Astrocyte (in vitro differentiated cells and primary cell): Measurements from ENCODE around the gene GPR173. TPM values are rescaled to one million over a fixed set of nuclear protein-coding genes. Genes with fewer than 3 reads are reported as not detected.

ENCODE experiments used
- DNase-seq: peaks from one replicate; pipeline ENCODE4 v3.0.0-alpha.2; 2010; ENCODE audit warnings: low read depth
- FAIRE-seq: peaks from 2 replicates; lab custom pipeline; 2011; peaks lifted over from hg19 to GRCh38; lab: Jason Lieb, UNC
- H2AFZ ChIP-seq: 2 replicates; pipeline ENCODE4 v1.6.0; 2012; ENCODE audit warnings: low read depth, low read length, inconsistent platforms
- H3K27ac ChIP-seq: 2 replicates; pipeline ENCODE4 v1.5.1; 2011; ENCODE audit warnings: low read depth, low read length, inconsistent platforms
- H3K27me3 ChIP-seq: 2 replicates; pipeline ENCODE4 v1.6.0; 2011; ENCODE audit warnings: low read length, inconsistent platforms; ENCODE audit not compliant: insufficient read depth
- H3K36me3 ChIP-seq: 2 replicates; pipeline ENCODE4 v1.5.1; 2011; ENCODE audit warnings: low read length, inconsistent platforms; ENCODE audit not compliant: insufficient read depth
- H3K4me1 ChIP-seq: 2 replicates; pipeline ENCODE4 v1.5.1; 2011; ENCODE audit warnings: low read length, inconsistent platforms; ENCODE audit not compliant: insufficient read depth
- H3K4me2 ChIP-seq: 2 replicates; pipeline ENCODE4 v1.6.0; 2012; ENCODE audit warnings: low read length, inconsistent platforms
- H3K4me3 ChIP-seq: 2 replicates; pipeline ENCODE4 v1.5.1; 2011; ENCODE audit warnings: low read depth, mild to moderate bottlenecking, low read length, inconsistent platforms; ENCODE audit not compliant: insufficient read depth
- H3K79me2 ChIP-seq: 2 replicates; pipeline ENCODE4 v1.6.0; 2012; ENCODE audit warnings: mild to moderate bottlenecking, low read length, inconsistent platforms; ENCODE audit not compliant: insufficient read depth
- H3K9ac ChIP-seq: 2 replicates; pipeline ENCODE4 v1.6.0; 2012; ENCODE audit warnings: mild to moderate bottlenecking, low read length, inconsistent platforms
- H3K9me3 ChIP-seq: 2 replicates; pipeline ENCODE4 v1.5.1; 2012; ENCODE audit warnings: low read depth, mild to moderate bottlenecking, low read length, inconsistent platforms; ENCODE audit not compliant: insufficient read depth
- H4K20me1 ChIP-seq: 2 replicates; pipeline ENCODE4 v1.6.0; 2012; ENCODE audit warnings: low read length, inconsistent platforms; ENCODE audit not compliant: insufficient read depth
- H3K27ac Mint-ChIP-seq: one replicate; pipeline ENCODE4 v1.8.0; 2021; ENCODE audit warnings: mild to moderate bottlenecking, mixed read lengths; ENCODE audit not compliant: unreplicated experiment
- H3K27me3 Mint-ChIP-seq: one replicate; pipeline ENCODE4 v1.8.0; 2021; ENCODE audit warnings: low read depth, mixed read lengths; ENCODE audit not compliant: unreplicated experiment
- H3K36me3 Mint-ChIP-seq: one replicate; pipeline ENCODE4 v1.8.0; 2021; ENCODE audit warnings: low read depth, mixed read lengths; ENCODE audit not compliant: unreplicated experiment
- H3K4me1 Mint-ChIP-seq: one replicate; pipeline ENCODE4 v1.8.0; 2021; ENCODE audit warnings: low read depth, mixed read lengths; ENCODE audit not compliant: unreplicated experiment
- H3K4me3 Mint-ChIP-seq: one replicate; pipeline ENCODE4 v1.8.0; 2021; ENCODE audit warnings: mild to moderate bottlenecking, moderate library complexity, mixed read lengths; ENCODE audit not compliant: unreplicated experiment
- H3K9me3 Mint-ChIP-seq: one replicate; pipeline ENCODE4 v1.8.0; 2021; ENCODE audit warnings: mild to moderate bottlenecking, mixed read lengths; ENCODE audit not compliant: unreplicated experiment
- EZH2 ChIP-seq: IDR thresholded peaks from 2 replicates; pipeline ENCODE4 v1.6.1; 2012; ENCODE audit warnings: mild to moderate bottlenecking, low read length, inconsistent platforms; ENCODE audit not compliant: insufficient read depth
- total RNA-seq: library from RNA; stranded (reverse); gene quantifications from 2 replicates; pipeline ENCODE4 v1.2.1, GENCODE V29; 2021
- TF ChIP-seq, protein P1 (sequence below): IDR thresholded peaks from 2 replicates; pipeline ENCODE4 v1.5.1; 2011; ENCODE audit warnings: low read depth, mild to moderate bottlenecking, inconsistent platforms, low read length, moderate library complexity; ENCODE audit not compliant: insufficient read depth

The GPR173 gene
- total RNA-seq, 1 donor from 2014 or later, result 8.1 TPM

GRCh38 chrX:53082773-53083616 is 34.4 kb downstream of the GPR173 start:
- no peak for DNase-seq
- peaks cover 38% of the 10 kb centered on the region for H3K79me2 ChIP-seq
- peak overlapping the region; percentile 65 for H3K27ac ChIP-seq
- Mint-ChIP-seq H3K36me3 (peaks cover 10% of the 10 kb centered on the region), H3K27ac (peak overlapping the region; percentile 34), H3K4me1 (peaks cover 25% of the 10 kb centered on the region), H3K4me3 (peak overlapping the region; percentile 96), H3K27me3 (no peaks in the 10 kb centered on the region), H3K9me3 (no peaks in the 10 kb centered on the region)
- peaks cover 54% of the 10 kb centered on the region for H4K20me1 ChIP-seq
- peaks cover 11% of the 10 kb centered on the region for H3K4me1 ChIP-seq
- no peak for FAIRE-seq
- H3K9me3 ChIP-seq, result no peaks in the 10 kb centered on the region
- H3K36me3 ChIP-seq, result peaks cover 10% of the 10 kb centered on the region
- peak overlapping the region; percentile 98 for H3K4me2 ChIP-seq
- H2AFZ ChIP-seq, result no peak overlapping the region
- peak overlapping the region; percentile 88 for H3K9ac ChIP-seq
- H3K4me3 ChIP-seq, result peak overlapping the region; percentile 68
- H3K27me3 ChIP-seq, result no peaks in the 10 kb centered on the region
- TF ChIP-seq, protein P1, sequence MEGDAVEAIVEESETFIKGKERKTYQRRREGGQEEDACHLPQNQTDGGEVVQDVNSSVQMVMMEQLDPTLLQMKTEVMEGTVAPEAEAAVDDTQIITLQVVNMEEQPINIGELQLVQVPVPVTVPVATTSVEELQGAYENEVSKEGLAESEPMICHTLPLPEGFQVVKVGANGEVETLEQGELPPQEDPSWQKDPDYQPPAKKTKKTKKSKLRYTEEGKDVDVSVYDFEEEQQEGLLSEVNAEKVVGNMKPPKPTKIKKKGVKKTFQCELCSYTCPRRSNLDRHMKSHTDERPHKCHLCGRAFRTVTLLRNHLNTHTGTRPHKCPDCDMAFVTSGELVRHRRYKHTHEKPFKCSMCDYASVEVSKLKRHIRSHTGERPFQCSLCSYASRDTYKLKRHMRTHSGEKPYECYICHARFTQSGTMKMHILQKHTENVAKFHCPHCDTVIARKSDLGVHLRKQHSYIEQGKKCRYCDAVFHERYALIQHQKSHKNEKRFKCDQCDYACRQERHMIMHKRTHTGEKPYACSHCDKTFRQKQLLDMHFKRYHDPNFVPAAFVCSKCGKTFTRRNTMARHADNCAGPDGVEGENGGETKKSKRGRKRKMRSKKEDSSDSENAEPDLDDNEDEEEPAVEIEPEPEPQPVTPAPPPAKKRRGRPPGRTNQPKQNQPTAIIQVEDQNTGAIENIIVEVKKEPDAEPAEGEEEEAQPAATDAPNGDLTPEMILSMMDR, result no peak

DNA sequence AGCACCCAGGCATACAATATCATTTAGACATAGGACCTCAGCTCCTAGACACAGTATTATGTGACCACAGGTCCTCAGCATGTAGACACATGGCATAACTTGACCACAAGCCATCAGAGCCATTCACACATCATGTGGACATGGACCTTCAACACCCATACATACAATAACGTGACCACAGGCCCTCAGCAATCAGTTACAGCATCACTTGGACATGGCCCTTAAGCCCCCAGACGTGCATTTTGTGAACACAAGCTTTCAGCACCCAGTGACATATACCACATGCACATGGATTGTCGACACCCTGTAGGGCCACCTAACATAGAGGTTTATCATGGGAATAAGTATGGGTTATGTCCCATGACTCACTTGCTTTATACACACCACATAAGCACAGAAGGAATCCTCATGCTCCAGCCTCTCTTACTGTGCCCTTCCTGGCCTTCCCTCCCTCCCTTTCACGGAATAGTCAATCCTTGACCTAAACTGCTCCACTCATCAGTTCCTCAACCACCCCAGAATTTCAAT is 35.5 kb downstream of the GPR173 start:
- Histone ChIP-seq H3K27me3 (no peaks in the 10 kb centered on the region), H3K4me1 (peaks cover 20% of the 10 kb centered on the region), H3K4me2 (peak overlapping the region; percentile 98), H3K36me3 (peaks cover 10% of the 10 kb centered on the region), H3K9me3 (no peaks in the 10 kb centered on the region), H2AFZ (no peak overlapping the region), H3K27ac (no peak overlapping the region), H4K20me1 (peaks cover 54% of the 10 kb centered on the region), H3K79me2 (peaks cover 38% of the 10 kb centered on the region), H3K9ac (peak overlapping the region; percentile 43), H3K4me3 (peak overlapping the region; percentile 33)
- Mint-ChIP-seq H3K27ac (no peak overlapping the region), H3K4me1 (peaks cover 25% of the 10 kb centered on the region), H3K9me3 (no peaks in the 10 kb centered on the region), H3K4me3 (peak overlapping the region; percentile 96), H3K27me3 (no peaks in the 10 kb centered on the region), H3K36me3 (peaks cover 10% of the 10 kb centered on the region)
- no peak for DNase-seq
- TF ChIP-seq EZH2, result no peak
- TF ChIP-seq, protein P1, result no peak
- FAIRE-seq, result peak; percentile 100

DNA sequence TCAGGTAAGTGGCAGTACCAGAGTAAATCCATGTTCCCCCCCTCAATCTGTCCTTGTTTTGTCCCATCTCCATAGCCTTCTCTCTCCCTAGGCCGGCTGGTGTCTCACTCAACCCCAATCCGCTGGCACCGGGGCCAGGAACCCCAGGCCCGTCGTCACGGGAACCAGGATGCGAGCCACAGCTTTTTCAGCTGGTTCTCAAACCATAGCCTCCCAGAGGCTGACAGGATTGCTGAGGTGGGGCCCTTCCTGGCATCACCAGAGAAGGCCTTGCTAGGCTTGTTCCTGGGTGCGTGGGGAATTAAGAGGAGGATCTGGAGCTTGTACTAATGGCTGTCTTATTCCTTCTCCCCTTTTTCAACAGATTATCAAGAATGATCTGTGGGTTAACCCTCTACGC is 36.3 kb downstream of the GPR173 start:
- Histone ChIP-seq H3K36me3 (peaks cover 10% of the 10 kb centered on the region), H3K27me3 (no peaks in the 10 kb centered on the region), H3K9ac (peak overlapping the region; percentile 43), H3K4me2 (peak overlapping the region; percentile 5), H4K20me1 (peaks cover 54% of the 10 kb centered on the region), H3K79me2 (peaks cover 38% of the 10 kb centered on the region), H2AFZ (no peak overlapping the region), H3K4me3 (no peak overlapping the region), H3K27ac (no peak overlapping the region), H3K4me1 (peaks cover 21% of the 10 kb centered on the region), H3K9me3 (no peaks in the 10 kb centered on the region)
- TF ChIP-seq, protein P1, result no peak
- no peak for TF ChIP-seq EZH2
- DNase-seq (no peak), FAIRE-seq (no peak)
- Mint-ChIP-seq H3K4me1 (peaks cover 22% of the 10 kb centered on the region), H3K4me3 (no peak overlapping the region), H3K27ac (no peak overlapping the region), H3K36me3 (peaks cover 10% of the 10 kb centered on the region), H3K9me3 (no peaks in the 10 kb centered on the region), H3K27me3 (no peaks in the 10 kb centered on the region)
